HT1080 (cell line): Measurements from ENCODE around the gene COL3A1. TPM values are rescaled to one million over a fixed set of nuclear protein-coding genes. Genes with fewer than 3 reads are reported as not detected.

Experiments
- DNase-seq: peaks from one replicate; pipeline ENCODE4 v3.0.0-alpha.2; 2015; ENCODE audit warnings: low read depth
- polyA plus RNA-seq, 2 experiments: library from polyadenylated mRNA; depleted of rRNA; stranded (reverse); fragments of >200 nt; gene quantifications; 2 replicates each; pipeline ENCODE4 v1.2.3, GENCODE V29; 2015
- total RNA-seq: library from RNA; depleted of rRNA; stranded (reverse); fragments of >200 nt; shearing (Covaris generic); gene quantifications from 2 replicates; pipeline ENCODE4 v1.2.3, GENCODE V29; 2014; rRNA removed

COL3A1 gene
- total RNA-seq = not detected in 2 replicates
- 0.05 TPM in 1 of 2 replicates, not detected in the other for polyA plus RNA-seq (2015; cell fraction: cytosol; rRNA removed)
- polyA plus RNA-seq (2015; cell fraction: nucleus; rRNA removed) = 0.27 TPM in 1 of 2 replicates, not detected in the other

GRCh38 chr2:188974164-188974563, at the start of gene COL3A1:
TSS of gene COL3A1 (plus strand) at chr2:188974373. CDS start at chr2:188974490, 117 bp downstream.
- no peak for DNase-seq

GRCh38 chr2:188928643-188929042, 45.5 kb upstream of the COL3A1 start:
- no peak for DNase-seq

GRCh38 chr2:188931361-188931760, 42.8 kb upstream of the COL3A1 start:
- DNase-seq = no peak

- peak; percentile 24 for DNase-seq
These were observed 36.6 kb upstream of the COL3A1 start for GRCh38 chr2:188937228-188938220.

- no peak for DNase-seq
These were observed 34.0 kb upstream of the COL3A1 start for GRCh38 chr2:188940171-188940570.

GRCh38 chr2:188944442-188944841, 29.7 kb upstream of the COL3A1 start:
- DNase-seq = no peak

- no peak for DNase-seq
These were observed 24.9 kb upstream of the COL3A1 start for GRCh38 chr2:188949046-188949818.

- no peak for DNase-seq
These were observed 21.3 kb upstream of the COL3A1 start for GRCh38 chr2:188952901-188953300.

GRCh38 chr2:188956290-188956689, 17.9 kb upstream of the COL3A1 start:
- no peak for DNase-seq

GRCh38 chr2:188956961-188957360, 17.2 kb upstream of the COL3A1 start:
- no peak for DNase-seq

GRCh38 chr2:188957646-188958045, 16.5 kb upstream of the COL3A1 start:
- DNase-seq = no peak

GRCh38 chr2:188963741-188964140, 10.4 kb upstream of the COL3A1 start:
- DNase-seq = no peak

- DNase-seq = no peak
These were observed 9.1 kb upstream of the COL3A1 start for GRCh38 chr2:188964976-188965546.

- DNase-seq = no peak
These were observed 8.6 kb upstream of the COL3A1 start for GRCh38 chr2:188965563-188965962.

- no peak for DNase-seq
These were observed 8.0 kb upstream of the COL3A1 start for GRCh38 chr2:188966079-188966571.

GRCh38 chr2:188966728-188967440, 7.3 kb upstream of the COL3A1 start:
- DNase-seq = no peak

- no peak for DNase-seq
These were observed 4.9 kb upstream of the COL3A1 start for GRCh38 chr2:188969236-188969635.

GRCh38 chr2:188969651-188970050, 4.5 kb upstream of the COL3A1 start:
- no peak for DNase-seq

GRCh38 chr2:188970211-188970610, 4.0 kb upstream of the COL3A1 start:
- no peak for DNase-seq

- DNase-seq = no peak
These were observed 2.7 kb upstream of the COL3A1 start for GRCh38 chr2:188971432-188971861.

GRCh38 chr2:188973641-188974040, 532 bp upstream of the COL3A1 start:
- no peak for DNase-seq
